Measurements from ENCODE around the gene NOXA1. TPM values are rescaled to one million over a fixed set of nuclear protein-coding genes. Genes with fewer than 3 reads are reported as not detected.

The NOXA1 gene
- polyA plus RNA-seq, 1 donor from 2014 or later = 1.7 TPM

DNA sequence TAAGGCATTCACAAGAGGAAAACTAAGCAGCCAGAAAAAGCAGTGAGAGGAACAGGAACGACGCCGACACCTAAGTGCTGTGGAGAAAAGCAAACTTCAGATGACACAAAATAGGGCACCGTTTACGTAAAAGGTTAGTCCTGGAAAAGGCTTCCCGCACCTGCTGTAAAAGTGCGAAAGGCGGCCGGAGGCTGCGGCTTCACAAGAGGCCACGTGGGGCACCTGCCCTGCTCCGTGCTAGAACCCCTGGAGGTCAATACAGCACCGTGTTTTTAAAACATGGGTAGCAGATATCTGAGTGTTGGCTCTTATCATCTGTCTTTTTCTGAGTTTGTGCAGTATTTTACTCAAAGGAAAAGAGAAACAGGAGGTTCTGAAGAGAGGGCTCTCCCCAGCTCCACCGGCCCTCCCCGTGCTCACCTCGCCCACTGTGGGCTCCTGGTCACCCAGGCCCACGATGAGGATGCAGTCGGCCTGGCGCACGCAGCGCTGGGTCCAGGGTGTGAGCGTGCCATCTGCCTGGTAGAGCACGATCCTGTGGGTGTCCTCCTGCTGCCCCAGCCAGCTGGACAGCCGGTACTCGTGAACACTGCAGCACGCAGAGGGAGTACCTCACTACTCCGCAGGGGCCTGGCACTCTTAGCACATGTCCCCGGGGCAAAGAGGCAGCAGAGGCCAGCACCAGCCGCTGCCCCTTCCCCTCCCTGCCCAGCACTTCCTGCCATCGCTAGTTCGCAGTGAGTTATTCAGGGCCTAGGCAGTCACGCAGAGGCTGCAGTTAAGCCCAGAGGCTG, 56.9 kb downstream of the NOXA1 start:
- H3K27ac ChIP-seq (ENCODE audit: low read length) = no peak overlapping the region
- no peaks in the 10 kb centered on the region for H3K79me2 ChIP-seq (replicated peaks; ENCODE audit: insufficient read depth, low read length)
- H2AFZ ChIP-seq (ENCODE audit: low read depth, low read length) = no peak overlapping the region
- H3F3A ChIP-seq (ENCODE audit: insufficient read depth, low read length, poor library complexity, severe bottlenecking) = no peaks in the 10 kb centered on the region
- H3K27me3 ChIP-seq (ENCODE audit: insufficient read depth, low read depth, low read length) = no peaks in the 10 kb centered on the region
- no peaks in the 10 kb centered on the region for H4K20me1 ChIP-seq (ENCODE audit: insufficient read depth)
- no peak overlapping the region for H3K4me3 ChIP-seq (ENCODE audit: low read length)
- no peaks in the 10 kb centered on the region for H3K9me2 ChIP-seq (ENCODE audit: insufficient read depth, low read length)
- no peaks in the 10 kb centered on the region for H3K36me3 ChIP-seq (ENCODE audit: insufficient read depth, low read length)
- H3K4me2 ChIP-seq (ENCODE audit: low read length) = no peak overlapping the region
- no peak overlapping the region for H3K9ac ChIP-seq (ENCODE audit: low read length)
- TF ChIP-seq EP300 (conservative IDR thresholded peaks at IDR 0.05; ENCODE audit: poor library complexity, severe bottlenecking) = no peak
- TF ChIP-seq, protein P1, sequence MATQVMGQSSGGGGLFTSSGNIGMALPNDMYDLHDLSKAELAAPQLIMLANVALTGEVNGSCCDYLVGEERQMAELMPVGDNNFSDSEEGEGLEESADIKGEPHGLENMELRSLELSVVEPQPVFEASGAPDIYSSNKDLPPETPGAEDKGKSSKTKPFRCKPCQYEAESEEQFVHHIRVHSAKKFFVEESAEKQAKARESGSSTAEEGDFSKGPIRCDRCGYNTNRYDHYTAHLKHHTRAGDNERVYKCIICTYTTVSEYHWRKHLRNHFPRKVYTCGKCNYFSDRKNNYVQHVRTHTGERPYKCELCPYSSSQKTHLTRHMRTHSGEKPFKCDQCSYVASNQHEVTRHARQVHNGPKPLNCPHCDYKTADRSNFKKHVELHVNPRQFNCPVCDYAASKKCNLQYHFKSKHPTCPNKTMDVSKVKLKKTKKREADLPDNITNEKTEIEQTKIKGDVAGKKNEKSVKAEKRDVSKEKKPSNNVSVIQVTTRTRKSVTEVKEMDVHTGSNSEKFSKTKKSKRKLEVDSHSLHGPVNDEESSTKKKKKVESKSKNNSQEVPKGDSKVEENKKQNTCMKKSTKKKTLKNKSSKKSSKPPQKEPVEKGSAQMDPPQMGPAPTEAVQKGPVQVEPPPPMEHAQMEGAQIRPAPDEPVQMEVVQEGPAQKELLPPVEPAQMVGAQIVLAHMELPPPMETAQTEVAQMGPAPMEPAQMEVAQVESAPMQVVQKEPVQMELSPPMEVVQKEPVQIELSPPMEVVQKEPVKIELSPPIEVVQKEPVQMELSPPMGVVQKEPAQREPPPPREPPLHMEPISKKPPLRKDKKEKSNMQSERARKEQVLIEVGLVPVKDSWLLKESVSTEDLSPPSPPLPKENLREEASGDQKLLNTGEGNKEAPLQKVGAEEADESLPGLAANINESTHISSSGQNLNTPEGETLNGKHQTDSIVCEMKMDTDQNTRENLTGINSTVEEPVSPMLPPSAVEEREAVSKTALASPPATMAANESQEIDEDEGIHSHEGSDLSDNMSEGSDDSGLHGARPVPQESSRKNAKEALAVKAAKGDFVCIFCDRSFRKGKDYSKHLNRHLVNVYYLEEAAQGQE (IDR thresholded peaks at IDR 0.05; ENCODE audit: borderline replicate concordance) = no peak
- TF ChIP-seq, protein P2, sequence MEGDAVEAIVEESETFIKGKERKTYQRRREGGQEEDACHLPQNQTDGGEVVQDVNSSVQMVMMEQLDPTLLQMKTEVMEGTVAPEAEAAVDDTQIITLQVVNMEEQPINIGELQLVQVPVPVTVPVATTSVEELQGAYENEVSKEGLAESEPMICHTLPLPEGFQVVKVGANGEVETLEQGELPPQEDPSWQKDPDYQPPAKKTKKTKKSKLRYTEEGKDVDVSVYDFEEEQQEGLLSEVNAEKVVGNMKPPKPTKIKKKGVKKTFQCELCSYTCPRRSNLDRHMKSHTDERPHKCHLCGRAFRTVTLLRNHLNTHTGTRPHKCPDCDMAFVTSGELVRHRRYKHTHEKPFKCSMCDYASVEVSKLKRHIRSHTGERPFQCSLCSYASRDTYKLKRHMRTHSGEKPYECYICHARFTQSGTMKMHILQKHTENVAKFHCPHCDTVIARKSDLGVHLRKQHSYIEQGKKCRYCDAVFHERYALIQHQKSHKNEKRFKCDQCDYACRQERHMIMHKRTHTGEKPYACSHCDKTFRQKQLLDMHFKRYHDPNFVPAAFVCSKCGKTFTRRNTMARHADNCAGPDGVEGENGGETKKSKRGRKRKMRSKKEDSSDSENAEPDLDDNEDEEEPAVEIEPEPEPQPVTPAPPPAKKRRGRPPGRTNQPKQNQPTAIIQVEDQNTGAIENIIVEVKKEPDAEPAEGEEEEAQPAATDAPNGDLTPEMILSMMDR (IDR thresholded peaks at IDR 0.05; ENCODE audit: poor library complexity, severe bottlenecking) = no peak
- TF ChIP-seq EZH2 (IDR thresholded peaks at IDR 0.05; ENCODE audit: borderline replicate concordance, insufficient read depth, low read length, poor library complexity, severe bottlenecking) = no peak
- no peak for TF ChIP-seq TAF1 (IDR thresholded peaks at IDR 0.05; ENCODE audit: low read depth)
- no peak for TF ChIP-seq POLR2AphosphoS5 (IDR thresholded peaks at IDR 0.05)
- TF ChIP-seq MXI1 (conservative IDR thresholded peaks at IDR 0.05; ENCODE audit: poor library complexity, severe bottlenecking) = no peak
- no peak for TF ChIP-seq RAD21 (conservative IDR thresholded peaks at IDR 0.05)
- TF ChIP-seq SMC3 (conservative IDR thresholded peaks at IDR 0.05; ENCODE audit: poor library complexity) = no peak
- no peaks in the 10 kb centered on the region for H3K9me3 ChIP-seq (ENCODE audit: low read length)

DNA sequence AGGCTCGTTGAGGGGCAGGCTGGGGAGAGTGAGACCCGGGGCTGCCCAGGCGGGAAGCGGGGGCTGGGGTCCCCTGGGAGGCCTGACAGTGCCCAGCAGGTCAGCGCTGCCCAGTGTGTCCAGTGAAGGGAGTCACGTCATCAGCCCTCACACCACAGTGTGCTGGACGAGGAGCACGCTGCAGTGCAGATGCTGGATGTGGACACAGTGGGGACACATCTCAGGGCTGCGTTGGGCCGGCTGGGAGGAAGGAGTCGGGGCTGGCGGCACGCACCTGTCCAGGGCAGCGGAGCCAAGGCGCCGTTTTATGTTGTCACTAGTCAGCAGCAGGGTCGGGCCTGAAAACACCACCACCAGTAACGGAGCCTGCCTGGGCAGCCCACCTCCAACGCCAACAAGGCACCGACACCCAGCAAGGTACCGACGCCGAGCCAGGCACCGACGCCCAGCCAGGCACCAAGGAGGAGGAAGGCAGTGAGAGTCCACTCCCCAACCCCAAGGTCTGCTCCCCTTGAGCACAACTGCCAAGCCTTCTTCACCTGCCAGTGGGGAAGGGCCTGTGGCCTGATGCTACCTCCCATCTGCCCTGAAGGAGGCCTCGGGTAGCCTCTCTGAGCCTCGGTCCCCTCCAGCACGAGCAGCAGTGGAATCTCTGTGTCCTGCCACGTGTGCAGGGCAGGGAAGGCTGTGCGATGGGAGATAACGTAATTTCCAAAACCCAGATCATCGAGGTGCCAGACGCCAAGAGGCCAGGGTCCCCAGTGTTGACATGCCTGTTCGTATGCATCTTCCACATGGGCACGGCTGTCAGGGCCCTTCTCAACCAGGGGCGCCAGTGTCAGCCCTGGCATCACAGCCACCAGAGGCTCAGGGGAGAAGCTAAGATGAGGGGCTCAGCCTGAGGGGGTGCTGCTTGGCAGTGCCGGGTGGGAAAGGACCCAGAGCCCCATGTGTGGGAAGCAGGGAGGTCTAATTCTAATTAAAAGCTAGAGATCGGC, 57.8 kb downstream of the NOXA1 start:
- Histone ChIP-seq H3K79me2 (replicated peaks; ENCODE audit: insufficient read depth, low read length) (no peaks in the 10 kb centered on the region), H3F3A (ENCODE audit: insufficient read depth, low read length, poor library complexity, severe bottlenecking) (no peaks in the 10 kb centered on the region), H4K20me1 (ENCODE audit: insufficient read depth) (no peaks in the 10 kb centered on the region), H3K9me2 (ENCODE audit: insufficient read depth, low read length) (no peaks in the 10 kb centered on the region), H3K27ac (ENCODE audit: low read length) (no peak overlapping the region), H3K36me3 (ENCODE audit: insufficient read depth, low read length) (no peaks in the 10 kb centered on the region), H3K4me2 (ENCODE audit: low read length) (no peak overlapping the region), H3K27me3 (ENCODE audit: insufficient read depth, low read depth, low read length) (no peaks in the 10 kb centered on the region), H3K9me3 (ENCODE audit: low read length) (no peaks in the 10 kb centered on the region), H3K9ac (ENCODE audit: low read length) (no peak overlapping the region), H3K4me3 (ENCODE audit: low read length) (no peak overlapping the region), H2AFZ (ENCODE audit: low read depth, low read length) (no peak overlapping the region)
- no peak for TF ChIP-seq EP300 (conservative IDR thresholded peaks at IDR 0.05; ENCODE audit: poor library complexity, severe bottlenecking)
- TF ChIP-seq, protein P1 (IDR thresholded peaks at IDR 0.05; ENCODE audit: borderline replicate concordance) = no peak
- no peak for TF ChIP-seq SMC3 (conservative IDR thresholded peaks at IDR 0.05; ENCODE audit: poor library complexity)
- TF ChIP-seq POLR2AphosphoS5 (IDR thresholded peaks at IDR 0.05) = no peak
- no peak for TF ChIP-seq EZH2 (IDR thresholded peaks at IDR 0.05; ENCODE audit: borderline replicate concordance, insufficient read depth, low read length, poor library complexity, severe bottlenecking)
- TF ChIP-seq MXI1 (conservative IDR thresholded peaks at IDR 0.05; ENCODE audit: poor library complexity, severe bottlenecking) = no peak
- TF ChIP-seq, protein P2 (IDR thresholded peaks at IDR 0.05; ENCODE audit: poor library complexity, severe bottlenecking) = no peak
- TF ChIP-seq RAD21 (conservative IDR thresholded peaks at IDR 0.05) = no peak
- no peak for TF ChIP-seq TAF1 (IDR thresholded peaks at IDR 0.05; ENCODE audit: low read depth)

Measured in neural cell (in vitro differentiated cells).